PFSK-1 (cell line): ENCODE measurements around the gene LZTS2.

Experiments
- SIN3A ChIP-seq: IDR thresholded peaks from 2 replicates; pipeline ENCODE4 v1.6.1; 2012; ENCODE audit warnings: mild to moderate bottlenecking, low read length, moderate library complexity, borderline replicate concordance; ENCODE audit not compliant: insufficient read depth
- TF ChIP-seq, protein P1 (sequence below), 2 experiments: IDR thresholded peaks; 2 replicates each; pipeline versions ENCODE4 v1.6.1 to v1.8.0; 2011 to 2012; ENCODE audit warnings: low read depth in 2 of 2, low read length in 2 of 2, control low read depth in 1 of 2, inconsistent platforms in 1 of 2, mild to moderate bottlenecking in 1 of 2, moderate library complexity in 1 of 2; ENCODE audit not compliant: insufficient read depth in 1 of 2

DNA sequence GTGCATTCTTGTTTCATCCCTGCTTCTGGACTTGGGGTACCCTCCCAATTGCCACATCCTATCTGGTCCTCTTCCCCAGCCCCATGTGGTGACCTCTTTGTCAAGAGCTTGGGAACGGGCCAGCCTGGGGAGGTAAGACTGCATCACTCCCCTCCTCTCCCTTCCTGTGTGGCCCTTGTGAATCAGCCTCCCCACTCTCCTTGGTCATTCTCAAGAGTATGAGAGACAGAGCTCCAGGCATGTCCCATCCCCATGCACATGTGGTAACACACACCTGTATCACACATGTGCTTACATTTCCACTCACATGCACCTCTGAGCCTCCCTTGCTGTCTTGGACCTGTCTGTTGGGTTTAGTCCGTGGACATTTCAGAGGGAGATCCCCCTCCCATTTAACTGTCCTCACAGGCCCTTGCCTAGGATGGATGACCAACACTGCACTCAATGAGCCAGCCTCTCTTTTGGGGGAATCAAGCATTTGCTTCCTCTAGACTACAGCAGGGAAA is 14.9 kb upstream of the LZTS2 start:
- no peak for TF ChIP-seq SIN3A
- TF ChIP-seq, protein P1, sequence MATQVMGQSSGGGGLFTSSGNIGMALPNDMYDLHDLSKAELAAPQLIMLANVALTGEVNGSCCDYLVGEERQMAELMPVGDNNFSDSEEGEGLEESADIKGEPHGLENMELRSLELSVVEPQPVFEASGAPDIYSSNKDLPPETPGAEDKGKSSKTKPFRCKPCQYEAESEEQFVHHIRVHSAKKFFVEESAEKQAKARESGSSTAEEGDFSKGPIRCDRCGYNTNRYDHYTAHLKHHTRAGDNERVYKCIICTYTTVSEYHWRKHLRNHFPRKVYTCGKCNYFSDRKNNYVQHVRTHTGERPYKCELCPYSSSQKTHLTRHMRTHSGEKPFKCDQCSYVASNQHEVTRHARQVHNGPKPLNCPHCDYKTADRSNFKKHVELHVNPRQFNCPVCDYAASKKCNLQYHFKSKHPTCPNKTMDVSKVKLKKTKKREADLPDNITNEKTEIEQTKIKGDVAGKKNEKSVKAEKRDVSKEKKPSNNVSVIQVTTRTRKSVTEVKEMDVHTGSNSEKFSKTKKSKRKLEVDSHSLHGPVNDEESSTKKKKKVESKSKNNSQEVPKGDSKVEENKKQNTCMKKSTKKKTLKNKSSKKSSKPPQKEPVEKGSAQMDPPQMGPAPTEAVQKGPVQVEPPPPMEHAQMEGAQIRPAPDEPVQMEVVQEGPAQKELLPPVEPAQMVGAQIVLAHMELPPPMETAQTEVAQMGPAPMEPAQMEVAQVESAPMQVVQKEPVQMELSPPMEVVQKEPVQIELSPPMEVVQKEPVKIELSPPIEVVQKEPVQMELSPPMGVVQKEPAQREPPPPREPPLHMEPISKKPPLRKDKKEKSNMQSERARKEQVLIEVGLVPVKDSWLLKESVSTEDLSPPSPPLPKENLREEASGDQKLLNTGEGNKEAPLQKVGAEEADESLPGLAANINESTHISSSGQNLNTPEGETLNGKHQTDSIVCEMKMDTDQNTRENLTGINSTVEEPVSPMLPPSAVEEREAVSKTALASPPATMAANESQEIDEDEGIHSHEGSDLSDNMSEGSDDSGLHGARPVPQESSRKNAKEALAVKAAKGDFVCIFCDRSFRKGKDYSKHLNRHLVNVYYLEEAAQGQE (IDR thresholded peaks at IDR 0.05; ENCODE audit: insufficient read depth in 1 of 2, low read depth in 2 of 2, low read length in 2 of 2), result no peak
